OCI-LY7 (cell line): Measurements from ENCODE around the gene NCOR2. TPM values are rescaled to one million over a fixed set of nuclear protein-coding genes. Genes with fewer than 3 reads are reported as not detected.

ENCODE experiments used
- BruUV-seq: library from RNA; stranded (reverse); fragments of 400-500 nt; replicated peaks from 2 replicates; lab custom pipeline; 2021; lab: Mats Ljungman, UMichigan
- CTCF ChIA-PET: fragments of 300-600 bp; sonication (Branson Sonifier 250); formaldehyde crosslinking; loops from one replicate; lab custom pipeline; 2022; ENCODE audit warnings: antibody characterized with exemption; ENCODE audit not compliant: unreplicated experiment; lab: Charles Lee
- POLR2A ChIA-PET: fragments of 300-600 bp; sonication (Branson Sonifier 250); formaldehyde crosslinking; loops from one replicate; lab custom pipeline; 2022; ENCODE audit warnings: antibody characterized with exemption; lab: Charles Lee
- DNase-seq: peaks from one replicate; pipeline ENCODE4 v3.0.0-alpha.2; 2015; ENCODE audit warnings: low spot score
- H2AFZ ChIP-seq: fragments of 200-600 bp; sonication (generic), shearing (Covaris generic); 2 replicates; pipeline ENCODE4 v1.6.1; 2014; ENCODE audit warnings: mild to moderate bottlenecking, antibody characterized with exemption, low read length, moderate library complexity
- H3K27ac ChIP-seq: fragments of 200-600 bp; sonication (generic); 2 replicates; pipeline ENCODE4 v1.5.1; 2014; ENCODE audit warnings: mixed run types, low read depth, mild to moderate bottlenecking, moderate library complexity, low read length, inconsistent platforms; ENCODE audit not compliant: poor library complexity, severe bottlenecking
- H3K36me3 ChIP-seq: fragments of 200-600 bp; sonication (generic); 2 replicates; pipeline ENCODE4 v1.6.1; 2014; ENCODE audit warnings: mild to moderate bottlenecking, antibody characterized with exemption, low read length, moderate library complexity, mixed read lengths; ENCODE audit not compliant: insufficient read depth
- H3K4me1 ChIP-seq: fragments of 200-600 bp; sonication (generic); 2 replicates; pipeline ENCODE4 v1.5.1; 2014; ENCODE audit warnings: mild to moderate bottlenecking, low read length; ENCODE audit not compliant: insufficient read depth, poor library complexity, severe bottlenecking
- H3K4me2 ChIP-seq: fragments of 200-600 bp; sonication (generic); 2 replicates; pipeline ENCODE4 v1.6.1; 2014; ENCODE audit warnings: mild to moderate bottlenecking, low read length
- H3K4me3 ChIP-seq: fragments of 200-600 bp; sonication (generic); 2 replicates; pipeline ENCODE4 v1.5.1; 2014; ENCODE audit warnings: mild to moderate bottlenecking, low read depth, low read length; ENCODE audit not compliant: poor library complexity, severe bottlenecking
- H3K79me2 ChIP-seq: fragments of 200-600 bp; sonication (generic); 2 replicates; pipeline ENCODE4 v1.6.1; 2016; ENCODE audit warnings: low read depth, mild to moderate bottlenecking, low read length, moderate library complexity, mixed read lengths; ENCODE audit not compliant: insufficient read depth
- H3K9me2 ChIP-seq: fragments of 200-600 bp; sonication (generic); 2 replicates; pipeline ENCODE4 v1.6.1; 2016; ENCODE audit warnings: mild to moderate bottlenecking, low read length, mixed read lengths; ENCODE audit not compliant: insufficient read depth
- H3K9me3 ChIP-seq: fragments of 200-600 bp; sonication (generic); 2 replicates; pipeline ENCODE4 v1.6.1; 2014; ENCODE audit warnings: mild to moderate bottlenecking, mixed run types, low read length, mixed read lengths
- H4K20me1 ChIP-seq: fragments of 200-600 bp; sonication (generic); 2 replicates; pipeline ENCODE4 v1.6.1; 2014; ENCODE audit warnings: mild to moderate bottlenecking, antibody characterized with exemption, low read length, moderate library complexity, mixed read lengths; ENCODE audit not compliant: insufficient read depth
- EZH2phosphoT487 ChIP-seq: fragments of 200-600 bp; sonication (generic); IDR thresholded peaks from 2 replicates; pipeline ENCODE4 v1.6.1; 2018; ENCODE audit warnings: low read depth, borderline replicate concordance, mild to moderate bottlenecking, mixed run types, antibody characterized with exemption, low read length, moderate library complexity, mixed read lengths
- intact Hi-C: fragments of 100-400 bp; cut with micrococcal nuclease; formaldehyde crosslinking; loops from one replicate; pipeline ENCODE4 v1.10.0; 2022; ENCODE audit not compliant: unreplicated experiment
- total RNA-seq, 2 experiments: library from RNA; depleted of rRNA in 1 of 2; stranded (reverse); fragments of >200 nt in 1 of 2; shearing (Covaris generic) in 1 of 2; gene quantifications; 2 replicates each; pipeline ENCODE4 v1.2.3, GENCODE V29; 2014 to 2022
- TF ChIP-seq, protein P1 (sequence below): fragments of 200-600 bp; sonication (generic); conservative IDR thresholded peaks from 2 replicates; pipeline ENCODE4 v1.5.1; 2014; ENCODE audit warnings: mild to moderate bottlenecking, antibody characterized with exemption, low read length, moderate library complexity, mixed read lengths

Gene NCOR2
- total RNA-seq, 2 experiments from 2014 or later = 22.7 to 159 TPM

DNA sequence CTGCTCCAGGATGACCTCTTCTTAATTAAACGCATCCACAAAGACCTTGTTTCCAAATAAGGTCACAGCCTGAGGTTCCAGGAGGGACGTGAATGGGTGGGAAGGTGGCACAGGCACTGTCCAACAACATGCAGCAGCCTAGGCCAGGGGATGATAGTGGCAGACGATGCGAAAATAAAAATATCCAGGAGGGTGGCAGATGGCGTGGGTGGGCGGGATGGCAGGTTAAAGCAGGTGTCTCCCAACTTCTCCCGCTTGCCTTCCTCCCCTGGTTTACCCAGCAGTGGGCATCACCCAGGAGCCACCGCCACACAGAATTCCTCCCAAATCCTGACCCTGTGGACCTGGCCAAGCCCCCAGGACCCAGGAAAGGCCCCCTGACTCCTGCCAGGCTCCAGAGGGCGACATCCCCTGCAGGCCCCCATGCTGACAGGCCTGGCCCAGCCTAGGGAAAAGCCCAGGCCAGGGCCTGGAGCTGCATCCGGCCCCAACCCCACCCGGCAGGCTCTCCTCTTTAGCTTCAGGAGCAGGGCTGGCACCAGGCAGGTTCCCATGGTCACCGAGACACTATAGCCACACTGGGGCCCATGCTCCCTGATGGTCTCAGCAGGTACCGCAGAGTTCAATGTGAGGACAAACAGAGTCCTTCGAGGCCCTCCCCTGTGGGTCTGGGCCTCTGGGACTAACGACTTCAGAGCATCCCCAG is 9.7 kb downstream of the NCOR2 start:
- Histone ChIP-seq H4K20me1 (peaks cover 34% of the 10 kb centered on the region; the same call in 1 of the 2 replicates), H2AFZ (no peak overlapping the region), H3K79me2 (peaks cover 51% of the 10 kb centered on the region), H3K27ac (no peak overlapping the region), H3K4me2 (no peak overlapping the region), H3K4me3 (no peak overlapping the region), H3K9me3 (no peaks in the 10 kb centered on the region), H3K36me3 (peaks cover 5% of the 10 kb centered on the region; the same call in 1 of the 2 replicates), H3K9me2 (no peaks in the 10 kb centered on the region), H3K4me1 (no peaks in the 10 kb centered on the region)
- intact Hi-C loops = no loop called here
- POLR2A ChIA-PET = no interaction called here
- TF ChIP-seq, protein P1, sequence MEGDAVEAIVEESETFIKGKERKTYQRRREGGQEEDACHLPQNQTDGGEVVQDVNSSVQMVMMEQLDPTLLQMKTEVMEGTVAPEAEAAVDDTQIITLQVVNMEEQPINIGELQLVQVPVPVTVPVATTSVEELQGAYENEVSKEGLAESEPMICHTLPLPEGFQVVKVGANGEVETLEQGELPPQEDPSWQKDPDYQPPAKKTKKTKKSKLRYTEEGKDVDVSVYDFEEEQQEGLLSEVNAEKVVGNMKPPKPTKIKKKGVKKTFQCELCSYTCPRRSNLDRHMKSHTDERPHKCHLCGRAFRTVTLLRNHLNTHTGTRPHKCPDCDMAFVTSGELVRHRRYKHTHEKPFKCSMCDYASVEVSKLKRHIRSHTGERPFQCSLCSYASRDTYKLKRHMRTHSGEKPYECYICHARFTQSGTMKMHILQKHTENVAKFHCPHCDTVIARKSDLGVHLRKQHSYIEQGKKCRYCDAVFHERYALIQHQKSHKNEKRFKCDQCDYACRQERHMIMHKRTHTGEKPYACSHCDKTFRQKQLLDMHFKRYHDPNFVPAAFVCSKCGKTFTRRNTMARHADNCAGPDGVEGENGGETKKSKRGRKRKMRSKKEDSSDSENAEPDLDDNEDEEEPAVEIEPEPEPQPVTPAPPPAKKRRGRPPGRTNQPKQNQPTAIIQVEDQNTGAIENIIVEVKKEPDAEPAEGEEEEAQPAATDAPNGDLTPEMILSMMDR = no peak
- no peak for TF ChIP-seq EZH2phosphoT487
- CTCF ChIA-PET = interaction anchor here (0.6 kb wide), 1 partner anchor 127 kb away, joined by 4 read pairs; no protein-coding TSS in a partner anchor
- no peak for DNase-seq
- no TSS peak for BruUV-seq

DNA sequence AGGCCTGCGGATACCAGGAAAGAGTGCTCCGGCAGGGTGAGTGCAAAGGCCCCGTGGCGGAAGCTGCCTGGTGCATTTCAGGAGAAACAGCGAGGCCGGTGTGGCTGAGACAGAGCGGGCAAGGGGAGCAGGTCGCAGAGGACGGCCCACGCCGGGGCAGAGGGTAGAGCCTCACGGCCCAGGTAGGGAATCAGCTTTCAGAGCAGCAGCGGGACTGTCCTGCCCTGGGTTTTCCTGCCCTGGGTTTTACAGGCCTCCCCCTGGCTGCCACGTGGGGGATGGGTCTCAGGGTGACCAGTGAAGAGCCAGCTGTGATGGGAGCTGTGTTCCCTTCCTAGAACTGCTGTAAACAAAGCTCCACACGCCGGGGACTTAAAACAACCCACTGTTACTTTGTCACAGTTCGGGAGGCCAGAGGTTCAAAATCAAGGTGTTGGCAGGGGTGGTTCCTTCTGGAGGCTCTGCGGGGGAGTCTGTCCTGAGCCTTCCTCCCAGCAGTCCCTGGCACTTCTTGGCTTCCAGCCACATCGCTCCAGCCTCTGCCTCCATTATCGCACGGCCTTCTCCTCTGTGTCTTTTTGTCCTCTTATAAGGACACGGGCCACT is 10.4 kb downstream of the NCOR2 start:
- intact Hi-C loops = no loop called here
- no peaks in the 10 kb centered on the region for H3K9me2 ChIP-seq
- no peaks in the 10 kb centered on the region for H3K9me3 ChIP-seq
- H4K20me1 ChIP-seq = peaks cover 37% of the 10 kb centered on the region; the same call in 1 of the 2 replicates
- H2AFZ ChIP-seq = no peak overlapping the region
- TF ChIP-seq, protein P1 = no peak
- TF ChIP-seq EZH2phosphoT487 = no peak
- ChIA-PET CTCF (interaction anchor here (0.6 kb wide), 1 partner anchor 127 kb away, joined by 4 read pairs; no protein-coding TSS in a partner anchor), POLR2A (no interaction called here)
- peaks cover 4% of the 10 kb centered on the region for H3K4me1 ChIP-seq
- H3K4me3 ChIP-seq = no peak overlapping the region
- no peak for DNase-seq
- H3K4me2 ChIP-seq = no peak overlapping the region
- H3K27ac ChIP-seq = no peak overlapping the region
- no TSS peak for BruUV-seq
- H3K36me3 ChIP-seq = peaks cover 5% of the 10 kb centered on the region; the same call in 1 of the 2 replicates
- H3K79me2 ChIP-seq = peaks cover 48% of the 10 kb centered on the region
